Measurements from ENCODE around the gene ERBB4.

GRCh38 chr2:212099658-212100057 is 438.9 kb downstream of the ERBB4 start:
- TF ChIP-seq CTCF (conservative IDR thresholded peaks at IDR 0.05; ENCODE audit: low read length) (no peak), EZH2phosphoT487 (IDR thresholded peaks at IDR 0.05; ENCODE audit: borderline replicate concordance, low read depth, low read length) (no peak)
